NCI-H1092 treated with DMSO at 0.1 percent for 48 hours (cell line): ENCODE data around the gene GLRX5.

ENCODE experiments used
- DNase-seq: peaks from one replicate; lab custom pipeline; 2025; lab: John Stamatoyannopoulos, UW

GLRX5 gene

DNA sequence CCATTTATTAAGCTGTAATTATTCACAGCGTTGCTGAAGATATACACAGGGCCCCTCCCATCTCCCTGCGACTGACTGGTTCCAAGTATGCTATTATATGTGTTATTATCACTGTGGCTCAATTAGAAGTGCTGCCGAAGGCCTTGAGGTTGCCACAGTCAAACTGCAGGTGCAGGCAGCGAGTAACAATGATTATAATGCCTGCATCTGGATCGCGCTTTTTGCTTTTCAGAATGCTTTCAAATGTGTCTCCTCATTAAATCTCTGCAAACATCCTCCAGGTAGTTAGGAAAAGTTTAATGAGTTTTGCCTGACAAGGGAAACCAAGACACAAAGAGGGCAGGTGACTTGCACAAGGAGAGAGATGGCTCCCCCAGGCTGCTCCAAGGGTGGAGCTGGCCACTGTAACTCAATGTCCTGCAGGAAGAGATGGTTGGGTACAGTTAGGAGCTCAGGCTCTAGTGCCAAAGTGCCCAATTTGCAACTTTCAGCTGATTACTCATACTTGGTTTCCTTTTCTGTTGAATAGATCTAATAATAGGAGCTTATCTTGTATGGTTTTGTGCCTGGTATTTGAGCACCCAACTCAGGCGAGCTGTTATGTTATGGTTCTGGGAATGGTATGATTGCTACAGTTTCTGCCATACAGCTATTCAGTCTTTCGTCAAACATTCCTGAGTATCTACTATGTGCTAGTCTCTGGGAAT, 16.7 kb upstream of the GLRX5 start:
- no peak for DNase-seq

DNA sequence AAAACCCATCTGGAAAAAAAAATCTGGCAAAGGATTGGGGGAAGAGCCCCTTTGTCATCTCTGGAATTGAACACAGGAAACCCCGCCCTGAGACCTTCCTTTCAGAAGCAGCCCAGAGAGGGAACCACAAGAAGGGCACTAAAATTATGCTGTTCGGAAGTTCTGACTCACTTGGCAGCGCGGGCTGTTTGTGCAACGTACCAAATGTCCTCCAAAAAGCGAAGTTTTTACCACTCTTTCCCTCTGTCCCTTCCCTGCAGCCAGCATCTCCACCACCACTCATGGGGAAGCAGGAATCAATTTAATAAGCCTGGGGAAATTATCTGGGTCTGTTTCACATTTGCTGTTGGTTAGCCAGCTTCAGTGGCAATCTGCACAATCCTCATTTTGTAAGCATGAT, 15.2 kb upstream of the GLRX5 start:
- no peak for DNase-seq

GRCh38 chr14:95520346-95520745, 14.5 kb upstream of the GLRX5 start:
- no peak for DNase-seq

DNA sequence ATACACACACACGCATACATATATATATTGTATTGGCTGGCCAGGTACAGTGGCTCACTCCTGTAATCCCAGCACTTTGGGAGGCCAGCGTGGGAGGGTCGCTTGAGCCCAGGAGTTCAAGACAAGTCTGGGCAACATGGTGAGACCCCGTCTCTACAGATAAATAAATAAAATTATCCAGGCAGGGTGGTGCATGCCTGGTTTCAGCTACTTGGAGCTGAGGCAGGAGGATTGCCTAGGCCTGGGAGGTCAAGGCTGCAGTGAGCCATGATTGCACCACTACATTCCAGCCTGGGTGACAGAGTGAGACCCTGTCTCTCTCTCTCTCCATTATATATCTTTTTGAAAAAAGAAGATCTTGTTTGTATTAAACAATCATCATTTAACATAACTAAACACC, 13.8 kb upstream of the GLRX5 start:
- no peak for DNase-seq

DNA sequence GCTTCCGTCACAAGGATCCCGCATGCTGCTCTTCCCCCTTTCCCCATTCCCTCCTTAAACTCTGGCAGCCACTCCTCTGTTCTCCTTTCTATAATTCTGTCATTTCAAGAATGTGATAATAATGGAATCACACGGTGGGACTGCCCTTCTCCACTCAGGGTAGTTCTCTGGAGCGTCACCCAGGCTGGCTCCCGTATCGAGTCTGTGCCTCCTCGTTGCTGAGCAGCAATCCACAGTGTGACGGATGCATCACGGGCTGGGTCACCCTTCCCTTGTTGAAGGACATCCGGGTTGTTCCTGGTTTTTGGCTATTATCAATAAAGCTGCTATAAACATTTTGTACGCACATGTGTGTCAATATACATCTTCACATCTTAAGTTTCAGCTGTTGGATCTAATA, 12.7 kb upstream of the GLRX5 start:
- DNase-seq, result no peak

- no peak for DNase-seq
Measured at GRCh38 chr14:95522556-95522955, 12.3 kb upstream of the GLRX5 start.

DNA sequence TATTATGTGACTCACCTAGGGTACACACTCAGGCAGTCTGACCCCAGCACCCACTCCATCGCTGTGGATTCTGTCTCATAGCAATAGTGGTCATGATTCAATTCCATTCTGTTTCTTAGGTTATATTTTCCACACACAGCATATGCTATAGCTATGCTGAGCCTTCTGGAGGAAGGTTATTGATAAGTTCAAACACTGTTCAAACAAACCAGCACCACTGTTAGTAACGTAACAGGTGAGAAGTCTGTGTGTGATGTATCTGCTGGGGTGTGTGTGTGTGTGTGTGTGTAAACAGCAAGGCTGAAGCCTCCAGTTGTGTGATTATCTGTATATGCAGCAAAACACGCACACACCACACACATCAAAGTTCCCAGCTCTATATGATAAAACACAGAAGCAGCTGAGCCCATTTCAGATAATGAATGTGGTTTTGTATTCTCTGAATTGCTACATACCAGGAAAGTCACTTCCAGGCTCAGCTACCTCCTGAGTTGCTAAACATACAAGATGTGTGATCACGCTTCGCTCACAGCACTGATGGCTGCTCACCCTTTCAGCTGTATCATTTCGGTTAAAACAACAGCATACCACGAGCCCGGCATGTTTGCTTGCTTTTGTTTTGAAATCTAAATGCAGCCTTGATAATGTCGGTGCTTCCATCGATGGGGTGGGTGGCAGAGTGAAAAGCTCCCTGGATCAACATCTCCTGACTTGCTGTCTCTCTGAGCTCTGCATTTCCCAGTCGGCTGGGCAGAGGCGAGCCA, 11.6 kb upstream of the GLRX5 start:
- DNase-seq, result no peak

GRCh38 chr14:95523815-95524448, 10.9 kb upstream of the GLRX5 start:
- no peak for DNase-seq

GRCh38 chr14:95524706-95525512, 9.9 kb upstream of the GLRX5 start:
- DNase-seq, result no peak

- no peak for DNase-seq
Measured at GRCh38 chr14:95525999-95526398, 8.9 kb upstream of the GLRX5 start.

DNA sequence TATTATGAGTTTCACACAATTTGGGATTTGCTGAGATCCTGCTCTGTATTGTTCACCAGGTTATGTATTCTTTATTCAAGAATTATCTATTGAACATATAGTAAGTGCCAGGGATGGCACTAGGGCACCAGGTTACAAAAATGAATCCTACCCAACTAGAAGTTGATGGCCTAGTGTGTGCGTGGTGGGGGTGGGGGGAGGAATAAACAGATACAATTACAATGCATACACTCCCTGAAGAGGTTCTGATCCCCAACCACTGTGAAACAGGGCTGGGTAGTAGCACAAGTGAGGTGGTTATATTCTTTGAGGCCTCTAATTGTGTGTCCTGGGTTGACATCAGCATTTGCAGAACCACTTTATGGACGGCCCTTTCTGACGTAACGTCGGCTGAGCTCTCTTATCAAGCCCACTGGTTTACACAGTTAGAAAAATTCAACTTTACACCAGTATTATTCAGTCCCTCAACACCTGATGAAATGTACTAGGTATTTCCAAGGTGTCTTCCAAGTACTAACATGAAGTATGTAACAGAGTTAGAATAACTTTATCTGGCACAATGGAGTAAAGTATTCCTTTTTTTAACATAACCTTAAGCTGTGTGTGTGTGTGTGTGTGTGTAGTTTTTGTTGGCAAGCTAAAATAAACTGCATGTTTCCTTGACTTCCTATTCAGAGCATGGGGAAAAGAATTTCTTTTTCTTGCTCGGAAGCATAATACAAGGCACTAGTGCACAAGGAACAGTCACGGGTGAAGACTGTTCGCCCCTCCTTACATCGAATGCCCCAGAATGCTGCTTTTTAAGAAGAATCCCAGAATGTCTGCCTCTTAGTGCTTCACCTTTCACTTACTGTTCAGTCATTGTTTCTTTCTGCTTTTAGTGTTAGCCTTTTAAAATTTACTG, 8.1 kb upstream of the GLRX5 start:
- DNase-seq, result no peak

GRCh38 chr14:95527387-95528002, 7.4 kb upstream of the GLRX5 start:
- peak; percentile 30 for DNase-seq

- DNase-seq, result no peak
Measured at GRCh38 chr14:95529216-95529615, 5.6 kb upstream of the GLRX5 start.

- DNase-seq, result no peak
Measured at GRCh38 chr14:95530473-95531276, 4.2 kb upstream of the GLRX5 start.

- DNase-seq, result no peak
Measured at GRCh38 chr14:95531473-95531872, 3.4 kb upstream of the GLRX5 start.

DNA sequence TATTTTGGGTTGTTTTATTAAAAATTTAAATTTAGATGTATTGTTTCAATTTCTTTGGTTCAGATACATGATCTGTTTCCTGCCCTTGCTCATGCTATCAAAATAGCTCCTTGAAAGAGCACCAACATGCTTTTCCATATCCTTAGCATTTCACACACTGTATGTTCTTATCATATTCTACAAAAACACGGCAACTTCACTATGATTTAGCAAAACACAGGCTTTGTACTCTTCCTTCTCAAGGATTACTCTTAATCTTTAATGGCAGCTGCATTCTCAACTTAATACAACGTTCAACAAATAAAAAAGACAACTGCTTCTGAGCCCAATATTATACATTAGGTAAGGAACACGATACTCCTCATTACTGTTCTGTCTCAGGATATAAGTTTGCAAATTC, 2.9 kb upstream of the GLRX5 start:
- DNase-seq, result no peak

DNA sequence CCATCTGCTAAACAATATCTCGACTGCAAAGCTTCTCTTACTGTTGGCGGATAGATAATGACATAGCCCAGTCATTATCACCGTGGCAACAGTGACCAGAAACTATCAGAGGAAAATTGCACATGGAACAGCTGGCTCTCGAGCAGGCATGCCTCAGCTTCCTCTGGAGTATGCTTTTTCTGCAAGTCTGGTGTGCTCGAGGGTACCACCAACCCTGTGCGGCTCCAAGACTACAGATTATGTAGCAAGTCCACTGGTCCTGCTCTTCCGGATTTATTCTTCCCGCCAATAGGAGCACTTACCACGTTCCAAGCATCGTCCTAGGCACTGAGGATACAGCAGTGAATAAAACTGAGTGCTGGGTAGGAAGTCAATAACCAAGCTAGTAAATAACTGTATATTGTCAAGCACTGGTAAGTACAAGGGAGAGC, 1.4 kb upstream of the GLRX5 start:
- DNase-seq, result peak; percentile 54

- no peak for DNase-seq
Measured at GRCh38 chr14:95533822-95534221, 1.0 kb upstream of the GLRX5 start.

GRCh38 chr14:95535226-95536021, 574 bp downstream of the GLRX5 start:
- peak; percentile 24 for DNase-seq
